GM12878 (cell line): ENCODE data around the gene PATJ. TPM values are rescaled to one million over a fixed set of nuclear protein-coding genes. Genes with fewer than 3 reads are reported as not detected.

Source experiments
- ATAC-seq: fragments of 200-7000 bp; cut with Tn5 transposase; 3 replicates; pipeline ENCODE4 v1.9.1; 2020; ENCODE audit warnings: mild to moderate bottlenecking, moderate library complexity
- BruUV-seq: library from RNA; stranded (reverse); fragments of 400-500 nt; replicated peaks from 2 replicates; lab custom pipeline; 2021; lab: Mats Ljungman, UMichigan
- CTCF ChIA-PET: fragments of 300-600 bp; sonication (Branson Sonifier 250); formaldehyde crosslinking; extraction: SDS; loops from one replicate; lab custom pipeline; 2021; ENCODE audit warnings: inconsistent platforms; lab: Yijun Ruan, JAX
- POLR2A ChIA-PET: fragments of 350-600 bp; formaldehyde crosslinking; extraction: SDS; loops from one replicate; lab custom pipeline; 2021; ENCODE audit warnings: inconsistent platforms; lab: Charles Lee
- RAD21 ChIA-PET: fragments of 300-600 bp; sonication (Branson Sonifier 250); formaldehyde crosslinking; loops from one replicate; lab custom pipeline; 2023; ENCODE audit warnings: antibody characterized with exemption; ENCODE audit not compliant: unreplicated experiment; lab: Charles Lee
- SMC1A ChIA-PET: fragments of 300-600 bp; sonication (Branson Sonifier 250); formaldehyde crosslinking; loops from one replicate; lab custom pipeline; 2023; ENCODE audit not compliant: unreplicated experiment, uncharacterized antibody; lab: Charles Lee
- DNase-seq: peaks from one replicate; pipeline ENCODE4 v3.0.0-alpha.2; 2011; ENCODE audit warnings: low read depth, low spot score
- FAIRE-seq: peaks from 3 replicates; lab custom pipeline; 2011; peaks lifted over from hg19 to GRCh38; lab: Jason Lieb, UNC
- H2AFZ ChIP-seq: 2 replicates; pipeline ENCODE4 v1.6.0; 2011; ENCODE audit warnings: low read depth, low read length, control low read depth; ENCODE audit not compliant: control insufficient read depth
- H3K27ac ChIP-seq: 2 replicates; pipeline ENCODE4 v1.5.1; 2011; ENCODE audit warnings: control low read depth; ENCODE audit not compliant: control insufficient read depth, insufficient read depth
- H3K27me3 ChIP-seq, 2 experiments: replicated peaks in 1 of 2; 2 replicates each; pipeline versions ENCODE4 v1.6.0 to v1.6.1; 2011; ENCODE audit warnings: low read length in 1 of 2; ENCODE audit not compliant: control insufficient read depth in 2 of 2, insufficient read depth in 2 of 2
- H3K36me3 ChIP-seq, 2 experiments: 2 replicates each; pipeline ENCODE4 v1.5.1; 2011; ENCODE audit warnings: low read length in 1 of 2; ENCODE audit not compliant: control insufficient read depth in 2 of 2, insufficient read depth in 2 of 2
- H3K4me1 ChIP-seq: 2 replicates; pipeline ENCODE4 v1.6.1; 2011; ENCODE audit warnings: mild to moderate bottlenecking, low read length, moderate library complexity, mixed read lengths; ENCODE audit not compliant: control insufficient read depth, insufficient read depth
- H3K4me2 ChIP-seq: 2 replicates; pipeline ENCODE4 v1.6.0; 2011; ENCODE audit warnings: control low read depth; ENCODE audit not compliant: control insufficient read depth, insufficient read depth
- H3K4me3 ChIP-seq: fragments of 200-600 bp; sonication (generic); 2 replicates; pipeline ENCODE4 v1.5.1; 2016
- H3K79me2 ChIP-seq: 2 replicates; pipeline ENCODE4 v1.6.0; 2011; ENCODE audit warnings: low read length; ENCODE audit not compliant: control insufficient read depth, insufficient read depth
- H3K9ac ChIP-seq: 2 replicates; pipeline ENCODE4 v1.8.0; 2011; ENCODE audit warnings: low read length, control low read depth, mixed read lengths; ENCODE audit not compliant: control insufficient read depth, insufficient read depth
- H3K9me3 ChIP-seq: replicated peaks from 3 replicates; pipeline ENCODE4 v1.5.1; 2011; ENCODE audit warnings: mild to moderate bottlenecking, low read length; ENCODE audit not compliant: control insufficient read depth, insufficient read depth
- H4K20me1 ChIP-seq: 2 replicates; pipeline ENCODE4 v1.6.0; 2011; ENCODE audit not compliant: control insufficient read depth, insufficient read depth
- BHLHE40 ChIP-seq, 2 experiments: fragments of 450-650 bp in 1 of 2; IDR thresholded peaks; 2 replicates each; pipeline ENCODE4 v1.6.1; 2011 to 2017; ENCODE audit warnings: low read depth in 2 of 2, borderline replicate concordance in 1 of 2, improper control_type of control experiment in 1 of 2, low read length in 1 of 2, mild to moderate bottlenecking in 1 of 2
- CBFB ChIP-seq: IDR thresholded peaks from 2 replicates; pipeline ENCODE4 v1.6.1; 2016; ENCODE audit warnings: antibody characterized with exemption, low read depth
- CHD1 ChIP-seq: IDR thresholded peaks from 2 replicates; pipeline ENCODE4 v1.6.1; 2012; ENCODE audit warnings: low read depth, low read length, improper control_type of control experiment
- EP300 ChIP-seq, 2 experiments: fragments of 150-350 bp in 1 of 2; IDR thresholded peaks; 2 replicates each; pipeline ENCODE4 v1.6.1; 2011 to 2012; ENCODE audit warnings: low read depth in 2 of 2, low read length in 2 of 2, borderline replicate concordance in 1 of 2, improper control_type of control experiment in 1 of 2, inconsistent platforms in 1 of 2; ENCODE audit not compliant: control insufficient read depth in 1 of 2
- ETV6 ChIP-seq, 2 experiments: fragments of 450-650 bp in 1 of 2; IDR thresholded peaks in 1 of 2; conservative IDR thresholded peaks in 1 of 2; 2 replicates each; pipeline ENCODE4 v1.6.1; 2014; ENCODE audit warnings: antibody characterized with exemption in 1 of 2, borderline replicate concordance in 1 of 2, low read depth in 1 of 2, mild to moderate bottlenecking in 1 of 2, moderate library complexity in 1 of 2
- FOS ChIP-seq: IDR thresholded peaks from 3 replicates; pipeline ENCODE4 v1.6.1; 2011; ENCODE audit warnings: borderline replicate concordance; ENCODE audit not compliant: insufficient read length; ENCODE audit errors: extremely low read depth
- KDM1A ChIP-seq: fragments of 200-600 bp; sonication (generic); IDR thresholded peaks from 2 replicates; pipeline ENCODE4 v1.6.1; 2016; ENCODE audit warnings: borderline replicate concordance
- MXI1 ChIP-seq: fragments of 150-350 bp; IDR thresholded peaks from 2 replicates; pipeline ENCODE4 v1.6.1; 2011; ENCODE audit warnings: low read depth, mild to moderate bottlenecking, inconsistent platforms, low read length, improper control_type of control experiment
- NFIC ChIP-seq: IDR thresholded peaks from 2 replicates; pipeline ENCODE4 v1.6.1; 2012; ENCODE audit warnings: low read depth, mild to moderate bottlenecking, inconsistent platforms, low read length, moderate library complexity
- NR2C1 ChIP-seq: fragments of 450-650 bp; IDR thresholded peaks from 2 replicates; pipeline ENCODE4 v1.6.1; 2017; ENCODE audit warnings: antibody characterized with exemption, mild to moderate bottlenecking, moderate library complexity
- NR2F1 ChIP-seq: fragments of 450-650 bp; conservative IDR thresholded peaks from 2 replicates; pipeline ENCODE4 v1.6.1; 2017; ENCODE audit warnings: mild to moderate bottlenecking
- POU2F2 ChIP-seq: IDR thresholded peaks from 3 replicates; pipeline ENCODE4 v1.6.1; 2011; ENCODE audit warnings: low read depth, mild to moderate bottlenecking, low read length, borderline replicate concordance
- RAD21 ChIP-seq: IDR thresholded peaks from 2 replicates; pipeline ENCODE4 v1.6.1; 2011; ENCODE audit warnings: mild to moderate bottlenecking, low read depth, low read length, moderate library complexity; ENCODE audit not compliant: insufficient read depth
- SREBF1 ChIP-seq: IDR thresholded peaks from 2 replicates; pipeline ENCODE4 v1.6.1; 2012; ENCODE audit warnings: mild to moderate bottlenecking, low read length
- TBL1XR1 ChIP-seq: IDR thresholded peaks from 2 replicates; pipeline ENCODE4 v1.6.1; 2012; ENCODE audit warnings: low read depth, low read length, improper control_type of control experiment
- WRNIP1 ChIP-seq: IDR thresholded peaks from 2 replicates; pipeline ENCODE4 v1.6.1; 2011; ENCODE audit warnings: low read depth, low read length, improper control_type of control experiment, borderline replicate concordance
- ZBTB33 ChIP-seq: fragments of 450-650 bp; IDR thresholded peaks from 2 replicates; pipeline ENCODE4 v1.6.1; 2017; ENCODE audit warnings: mild to moderate bottlenecking
- whole genome bisulfite sequencing: methylation state at CpG from one replicate; pipeline ENCODE4 v1.1.6; 2016; ENCODE audit warnings: low lambda C conversion rate; ENCODE audit not compliant: insufficient replicate concordance, insufficient coverage; ENCODE audit errors: missing lambda C conversion rate; 5-methylcytosine and 5-hydroxymethylcytosine counted together
- in situ Hi-C: fragments of 300-500 bp; cut with MboI; formaldehyde crosslinking; loops from 9 replicates; pipeline ENCODE4 v1.14.3; 2018; ENCODE audit warnings: mixed read lengths
- intact Hi-C: fragments of 100-400 bp; cut with micrococcal nuclease; formaldehyde crosslinking; loops from one replicate; pipeline ENCODE4 v1.14.2; 2022; ENCODE audit not compliant: unreplicated experiment
- polyA plus RNA-seq, 11 experiments: library from polyadenylated mRNA; depleted of rRNA in 4 of 11; unstranded in 6 of 11; stranded (reverse) in 5 of 11; fragments of >200 nt; fragmentation: Nextera tagmentation in 4 of 11; fragmentation: Illumina TruSeq in 1 of 11; extraction: Ambion mirVana in 4 of 11; extraction: Trizol in 1 of 11; gene quantifications; 1 replicate in 1 of 11; 2 replicates in 10 of 11; pipeline versions ENCODE4 v1.2.1 to v1.2.3, GENCODE V29; 2011 to 2016; ENCODE audit warnings: inconsistent platforms in 2 of 11, missing spikeins in 2 of 11, low read depth in 1 of 11
- total RNA-seq, 4 experiments: library from RNA; depleted of rRNA in 3 of 4; stranded (reverse); fragments of >200 nt in 3 of 4; fragmentation: Illumina TruSeq in 1 of 4; extraction: Trizol in 1 of 4; gene quantifications; 2 replicates each; pipeline versions ENCODE4 v1.2.1 to v1.2.3, GENCODE V29; 2013 to 2021

PATJ gene
- total and polyA plus RNA-seq, 10 of the 15 experiments (the other 5 are each of a cell fraction or from before 2014, with no cell fraction given), result 2.8 to 13.9 (median 6.9) TPM

GRCh38 chr1:62092110-62092509 lies 349.8 kb downstream of the PATJ start:
- FAIRE-seq (no peak), ATAC-seq (no peak), DNase-seq (no peak)
- ChIA-PET SMC1A (no interaction called here), CTCF (interaction anchor here (1.1 to 6.2 kb wide), 2 partner anchors 8 to 33 kb away, joined by 3 to 48 read pairs; no protein-coding TSS in a partner anchor), RAD21 (no interaction called here), POLR2A (no interaction called here)
- H2AFZ ChIP-seq, result no peak overlapping the region
- H4K20me1 ChIP-seq, result no peaks in the 10 kb centered on the region
- no peak overlapping the region for H3K9ac ChIP-seq
- no peaks in the 10 kb centered on the region for H3K9me3 ChIP-seq
- H3K79me2 ChIP-seq, result no peaks in the 10 kb centered on the region
- H3K4me3 ChIP-seq, result no peak overlapping the region
- intact Hi-C loops, result no loop called here
- TF ChIP-seq KDM1A (no peak), CBFB (no peak), NR2C1 (no peak), EP300 (IDR thresholded peaks at IDR 0.05; ENCODE audit: borderline replicate concordance in 1 of 2, control insufficient read depth in 1 of 2, low read depth in 2 of 2, low read length in 2 of 2) (no peak), SREBF1 (no peak), ETV6 (conservative IDR thresholded peaks at IDR 0.05 in 1 of 2, IDR thresholded peaks at IDR 0.05 in 1 of 2; ENCODE audit: borderline replicate concordance in 1 of 2, low read depth in 1 of 2) (no peak), BHLHE40 (IDR thresholded peaks at IDR 0.05; ENCODE audit: borderline replicate concordance in 1 of 2, low read depth in 2 of 2, low read length in 1 of 2) (no peak)
- in situ Hi-C loops, result no loop called here
- H3K36me3 ChIP-seq, result no peaks in the 10 kb centered on the region
- no peak overlapping the region for H3K27ac ChIP-seq
- no peaks in the 10 kb centered on the region for H3K27me3 ChIP-seq
- H3K4me2 ChIP-seq, result no peak overlapping the region
- no peaks in the 10 kb centered on the region for H3K4me1 ChIP-seq
- 73% methylated on average over 3 of the region's 4 CpGs for WGBS
- BruUV-seq, result no TSS peak

DNA sequence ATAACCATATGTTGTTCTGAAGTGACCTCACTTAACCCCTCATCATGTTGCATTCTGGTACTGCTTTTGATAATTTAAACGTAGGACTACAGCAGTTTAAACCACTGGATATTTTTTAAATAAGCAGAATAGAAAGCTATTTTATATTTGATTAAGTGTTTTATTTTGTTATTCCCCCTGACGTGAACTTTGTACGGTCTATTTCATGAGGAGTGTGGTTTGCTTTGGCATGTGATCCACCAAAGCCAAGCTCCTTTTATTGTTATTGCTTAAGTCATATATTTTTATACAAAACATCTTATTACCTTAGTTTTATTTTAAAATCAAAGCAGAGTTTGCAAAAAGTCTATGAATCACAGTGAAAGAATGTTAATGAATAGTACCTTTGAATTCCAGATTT lies 351.0 kb downstream of the PATJ start:
- ATAC-seq (no peak), DNase-seq (no peak), FAIRE-seq (no peak)
- no peaks in the 10 kb centered on the region for H3K27me3 ChIP-seq
- H3K4me1 ChIP-seq, result no peaks in the 10 kb centered on the region
- no peak overlapping the region for H3K27ac ChIP-seq
- H4K20me1 ChIP-seq, result no peaks in the 10 kb centered on the region
- SMC1A ChIA-PET, result interaction anchor here (0.5 to 1.2 kb wide), 2 partner anchors 11 to 38 kb away, joined by 3 to 4 read pairs; no protein-coding TSS in a partner anchor
- H2AFZ ChIP-seq, result no peak overlapping the region
- H3K4me2 ChIP-seq, result no peak overlapping the region
- BruUV-seq, result no TSS peak
- in situ Hi-C loops (no loop called here), intact Hi-C loops (no loop called here)
- POLR2A ChIA-PET, result no interaction called here
- no peaks in the 10 kb centered on the region for H3K36me3 ChIP-seq
- H3K4me3 ChIP-seq, result no peak overlapping the region
- no peaks in the 10 kb centered on the region for H3K9me3 ChIP-seq
- CTCF ChIA-PET, result interaction anchor here (1.0 to 6.2 kb wide), 3 partner anchors 10 to 310 kb away, joined by 3 to 48 read pairs (median 5); no protein-coding TSS in a partner anchor
- WGBS, result 67% methylated on average over 3 of the region's 3 CpGs
- H3K79me2 ChIP-seq, result no peaks in the 10 kb centered on the region
- no peak overlapping the region for H3K9ac ChIP-seq
- RAD21 ChIA-PET, result no interaction called here
- TF ChIP-seq NR2F1, result no peak
- no peak for TF ChIP-seq TBL1XR1
- TF ChIP-seq BHLHE40 (IDR thresholded peaks at IDR 0.05; ENCODE audit: borderline replicate concordance in 1 of 2, low read depth in 2 of 2, low read length in 1 of 2), result no peak
- no peak for TF ChIP-seq WRNIP1
- no peak for TF ChIP-seq FOS
- no peak for TF ChIP-seq NFIC
- TF ChIP-seq KDM1A, result no peak
- no peak for TF ChIP-seq RAD21
- TF ChIP-seq POU2F2, result no peak
- no peak for TF ChIP-seq MXI1
- no peak for TF ChIP-seq CHD1
- no peak for TF ChIP-seq ZBTB33
